Amniotic epithelial cell (primary cell): ENCODE measurements around the gene DGKE.

Experiments
- DNase-seq: peaks from one replicate; pipeline ENCODE4 v3.0.0-alpha.2; 2010; ENCODE audit warnings: low read depth

DGKE gene

GRCh38 chr17:56890906-56891674, 57.1 kb downstream of the DGKE start:
- DNase-seq: no peak

- DNase-seq: peak; percentile 21
These were observed 57.8 kb downstream of the DGKE start for GRCh38 chr17:56891751-56892150.

- no peak for DNase-seq
These were observed 58.4 kb downstream of the DGKE start for GRCh38 chr17:56892333-56892732.

GRCh38 chr17:56893503-56893902, 59.6 kb downstream of the DGKE start:
- DNase-seq: no peak

- DNase-seq: no peak
These were observed 61.0 kb downstream of the DGKE start for GRCh38 chr17:56894859-56895455.

GRCh38 chr17:56896217-56896967, 62.4 kb downstream of the DGKE start:
- no peak for DNase-seq

GRCh38 chr17:56896968-56897359, 63.0 kb downstream of the DGKE start:
- no peak for DNase-seq

GRCh38 chr17:56897646-56898424, 63.9 kb downstream of the DGKE start:
- DNase-seq: no peak

- DNase-seq: no peak
These were observed 64.9 kb downstream of the DGKE start for GRCh38 chr17:56898874-56899273.

GRCh38 chr17:56899403-56899802, 65.5 kb downstream of the DGKE start:
- no peak for DNase-seq

GRCh38 chr17:56902348-56902747, 68.4 kb downstream of the DGKE start:
- peak; percentile 49 for DNase-seq

GRCh38 chr17:56903560-56903959, 69.6 kb downstream of the DGKE start:
- DNase-seq: no peak

GRCh38 chr17:56908001-56908542, 74.1 kb downstream of the DGKE start:
- DNase-seq: no peak

- DNase-seq: no peak
These were observed 76.0 kb downstream of the DGKE start for GRCh38 chr17:56909742-56910508.

GRCh38 chr17:56910509-56911235, 76.7 kb downstream of the DGKE start:
- no peak for DNase-seq

GRCh38 chr17:56912105-56912999, 78.4 kb downstream of the DGKE start:
- no peak for DNase-seq

GRCh38 chr17:56913000-56913311, 79.0 kb downstream of the DGKE start:
- DNase-seq: no peak

GRCh38 chr17:56913353-56913866, 79.5 kb downstream of the DGKE start:
- DNase-seq: no peak

GRCh38 chr17:56913867-56914580, 80.1 kb downstream of the DGKE start, which contains the start of gene TRIM25:
Gene TRIM25 (minus strand): TSS chr17:56914049. CDS start chr17:56913988, 61 bp downstream.
- DNase-seq: peak; percentile 71
